IPS-18c (cell line): Measurements from ENCODE around the gene WDR48.

Experiments used
- H3K4me3 ChIP-seq: 2 replicates; pipeline ENCODE4 v1.7.0; 2013; ENCODE audit warnings: low read depth, mild to moderate bottlenecking, low read length, moderate library complexity; ENCODE audit not compliant: insufficient read depth
- H3K9me3 ChIP-seq: one replicate; pipeline ENCODE4 v1.6.1; 2013; ENCODE audit warnings: mild to moderate bottlenecking, low read length, moderate library complexity; ENCODE audit not compliant: control insufficient read depth, insufficient read depth

Gene WDR48

GRCh38 chr3:39127269-39127907 lies 75.6 kb downstream of the WDR48 start:
- Histone ChIP-seq H3K4me3 (no peak overlapping the region), H3K9me3 (no peaks in the 10 kb centered on the region)

- H3K4me3 ChIP-seq, result no peak overlapping the region
- H3K9me3 ChIP-seq, result no peaks in the 10 kb centered on the region
Observed at GRCh38 chr3:39127908-39128304, 76.1 kb downstream of the WDR48 start.

- no peak overlapping the region for H3K4me3 ChIP-seq
- H3K9me3 ChIP-seq, result no peaks in the 10 kb centered on the region
Observed at GRCh38 chr3:39128951-39129350, 77.1 kb downstream of the WDR48 start.

GRCh38 chr3:39130026-39130425 lies 78.2 kb downstream of the WDR48 start:
- no peaks in the 10 kb centered on the region for H3K9me3 ChIP-seq
- H3K4me3 ChIP-seq, result no peak overlapping the region

GRCh38 chr3:39130693-39131265 lies 79.0 kb downstream of the WDR48 start:
- no peaks in the 10 kb centered on the region for H3K9me3 ChIP-seq
- H3K4me3 ChIP-seq, result no peak overlapping the region

GRCh38 chr3:39132096-39133092 lies 80.6 kb downstream of the WDR48 start:
- H3K4me3 ChIP-seq, result no peak overlapping the region

GRCh38 chr3:39133093-39133490 lies 81.3 kb downstream of the WDR48 start:
- H3K9me3 ChIP-seq, result no peaks in the 10 kb centered on the region

More at GRCh38 chr3:39132096-39133092, 80.6 kb downstream of the WDR48 start:
- H3K9me3 ChIP-seq, result no peaks in the 10 kb centered on the region

GRCh38 chr3:39133822-39134221 lies 82.0 kb downstream of the WDR48 start:
- no peak overlapping the region for H3K4me3 ChIP-seq
- no peaks in the 10 kb centered on the region for H3K9me3 ChIP-seq

More at GRCh38 chr3:39133093-39133490, 81.3 kb downstream of the WDR48 start:
- no peak overlapping the region for H3K4me3 ChIP-seq

- H3K9me3 ChIP-seq, result no peaks in the 10 kb centered on the region
- no peak overlapping the region for H3K4me3 ChIP-seq
Observed at GRCh38 chr3:39134305-39134704, 82.5 kb downstream of the WDR48 start.

- Histone ChIP-seq H3K4me3 (no peak overlapping the region), H3K9me3 (no peaks in the 10 kb centered on the region)
Observed at GRCh38 chr3:39135170-39135805, 83.5 kb downstream of the WDR48 start.

GRCh38 chr3:39136533-39137434 lies 85.0 kb downstream of the WDR48 start:
- no peaks in the 10 kb centered on the region for H3K9me3 ChIP-seq
- no peak overlapping the region for H3K4me3 ChIP-seq

GRCh38 chr3:39137435-39137936 lies 85.7 kb downstream of the WDR48 start:
- Histone ChIP-seq H3K9me3 (no peaks in the 10 kb centered on the region), H3K4me3 (no peak overlapping the region)

- Histone ChIP-seq H3K4me3 (no peak overlapping the region), H3K9me3 (no peaks in the 10 kb centered on the region)
Observed at GRCh38 chr3:39137991-39138803, 86.4 kb downstream of the WDR48 start.

GRCh38 chr3:39138804-39139415 lies 87.1 kb downstream of the WDR48 start:
- H3K4me3 ChIP-seq, result no peak overlapping the region
- H3K9me3 ChIP-seq, result no peaks in the 10 kb centered on the region

- H3K4me3 ChIP-seq, result no peak overlapping the region
- H3K9me3 ChIP-seq, result no peaks in the 10 kb centered on the region
Observed at GRCh38 chr3:39139442-39139841, 87.6 kb downstream of the WDR48 start.
